ENCODE data around the gene USP31. TPM values are rescaled to one million over a fixed set of nuclear protein-coding genes. Genes with fewer than 3 reads are reported as not detected.

Gene USP31
- total and polyA plus RNA-seq, 7 experiments from 2014 or later, result 0.20 to 6.0 (median 3.6) TPM

GRCh38 chr16:23186171-23186570, 36.9 kb upstream of the USP31 start:
- H3K4me3 Mint-ChIP-seq, result no peak overlapping the region
- CTCF ChIA-PET, result no interaction called here
- Histone ChIP-seq H3K4me1 (ENCODE audit: control insufficient read depth in 2 of 2, insufficient read depth in 2 of 2, low read length in 2 of 2) (peaks cover 0 to 5% of the 10 kb centered on the region in 2 donors), H3K9me3 (ENCODE audit: control insufficient read depth in 2 of 3, low read length in 3 of 3) (no peaks in the 10 kb centered on the region), H3K27ac (ENCODE audit: low read depth, low read length) (no peak overlapping the region), H3K4me3 (ENCODE audit: low read length) (no peak overlapping the region), H3K36me3 (ENCODE audit: control insufficient read depth in 2 of 3, insufficient read depth in 3 of 3, low read length in 3 of 3) (no peaks in the 10 kb centered on the region), H3K27me3 (ENCODE audit: control insufficient read depth in 2 of 2, insufficient read depth in 2 of 2, low read length in 2 of 2) (peaks cover 0 to 10% of the 10 kb centered on the region in 2 donors)
- POLR2A ChIA-PET, result no interaction called here
- ATAC-seq (no peak), DNase-seq (no peak)
- intact Hi-C loops (cut with micrococcal nuclease), result no loop called here
- H3K27me3 Mint-ChIP-seq, result peaks cover 40 to 73% (median 53%) of the 10 kb centered on the region in 5 donors
- H3K9me3 Mint-ChIP-seq, result peaks cover 0 to 3% (median 0%) of the 10 kb centered on the region in 11 donors
- H3K27ac Mint-ChIP-seq, result no peak overlapping the region
- H3K4me1 Mint-ChIP-seq, result peaks cover 7 to 12% (median 10%) of the 10 kb centered on the region in 7 donors
- H3K36me3 Mint-ChIP-seq, result no peaks in the 10 kb centered on the region

GRCh38 chr16:23185656-23186055, 36.4 kb upstream of the USP31 start:
- H3K4me1 ChIP-seq (ENCODE audit: control insufficient read depth in 2 of 2, insufficient read depth in 2 of 2, low read length in 2 of 2), result peaks cover 0 to 5% of the 10 kb centered on the region in 2 donors
- no peaks in the 10 kb centered on the region for H3K36me3 ChIP-seq (ENCODE audit: control insufficient read depth in 2 of 3, insufficient read depth in 3 of 3, low read length in 3 of 3)
- H3K9me3 ChIP-seq (ENCODE audit: control insufficient read depth in 2 of 3, low read length in 3 of 3), result no peaks in the 10 kb centered on the region
- Mint-ChIP-seq H3K36me3 (no peaks in the 10 kb centered on the region), H3K27ac (no peak overlapping the region), H3K4me1 (peaks cover 8 to 15% (median 10%) of the 10 kb centered on the region in 7 donors), H3K9me3 (peaks cover 0 to 3% (median 0%) of the 10 kb centered on the region in 11 donors), H3K27me3 (peaks cover 42 to 77% (median 58%) of the 10 kb centered on the region in 5 donors), H3K4me3 (no peak overlapping the region)
- CTCF ChIA-PET, result no interaction called here
- H3K27ac ChIP-seq (ENCODE audit: low read depth, low read length), result no peak overlapping the region
- H3K27me3 ChIP-seq (ENCODE audit: control insufficient read depth in 2 of 2, insufficient read depth in 2 of 2, low read length in 2 of 2), result peaks cover 0 to 15% of the 10 kb centered on the region in 2 donors
- ATAC-seq (no peak), DNase-seq (no peak)
- POLR2A ChIA-PET, result no interaction called here
- intact Hi-C loops (cut with micrococcal nuclease), result no loop called here
- no peak overlapping the region for H3K4me3 ChIP-seq (ENCODE audit: low read length)

GRCh38 chr16:23183543-23183862, 34.3 kb upstream of the USP31 start:
- Mint-ChIP-seq H3K27ac (no peak overlapping the region), H3K4me3 (peak overlapping the region in 6 of 10 donors; percentile 7 to 75 (median 23)), H3K27me3 (peaks cover 47 to 77% (median 70%) of the 10 kb centered on the region in 5 donors), H3K4me1 (peaks cover 8 to 15% (median 10%) of the 10 kb centered on the region in 7 donors), H3K9me3 (peaks cover 0 to 5% (median 0%) of the 10 kb centered on the region in 11 donors), H3K36me3 (peaks cover 0 to 5% (median 0%) of the 10 kb centered on the region in 5 donors)
- Histone ChIP-seq H3K36me3 (ENCODE audit: control insufficient read depth in 2 of 3, insufficient read depth in 3 of 3, low read length in 3 of 3) (no peaks in the 10 kb centered on the region), H3K27me3 (ENCODE audit: control insufficient read depth in 2 of 2, insufficient read depth in 2 of 2, low read length in 2 of 2) (peaks cover 0 to 19% of the 10 kb centered on the region in 2 donors), H3K9me3 (ENCODE audit: control insufficient read depth in 2 of 3, low read length in 3 of 3) (no peaks in the 10 kb centered on the region), H3K27ac (ENCODE audit: low read depth, low read length) (no peak overlapping the region), H3K4me3 (ENCODE audit: low read length) (no peak overlapping the region), H3K4me1 (ENCODE audit: control insufficient read depth in 2 of 2, insufficient read depth in 2 of 2, low read length in 2 of 2) (peaks cover 0 to 5% of the 10 kb centered on the region in 2 donors)
- DNase-seq (no peak), ATAC-seq (no peak)
- POLR2A ChIA-PET, result no interaction called here
- CTCF ChIA-PET, result interaction anchor here (1.7 kb wide), 1 partner anchor 251 kb away, joined by 8 read pairs; no protein-coding TSS in a partner anchor
- intact Hi-C loops (cut with micrococcal nuclease), result no loop called here

- DNase-seq (peak in 2 of 9 donors; percentile 2 to 7), ATAC-seq (no peak)
- Mint-ChIP-seq H3K9me3 (peaks cover 0 to 5% (median 0%) of the 10 kb centered on the region in 11 donors), H3K36me3 (peaks cover 0 to 5% (median 0%) of the 10 kb centered on the region in 5 donors), H3K27me3 (peaks cover 47 to 79% (median 73%) of the 10 kb centered on the region in 5 donors), H3K4me3 (peak within 1 kb of the TSS; percentile 46 to 84 (median 68)), H3K4me1 (peaks cover 8 to 15% (median 10%) of the 10 kb centered on the region in 7 donors), H3K27ac (peak within 1 kb of the TSS in 1 of 9 donors; percentile 51)
- peaks cover 0 to 5% of the 10 kb centered on the region in 2 donors for H3K4me1 ChIP-seq (ENCODE audit: control insufficient read depth in 2 of 2, insufficient read depth in 2 of 2, low read length in 2 of 2)
- POLR2A ChIA-PET, result no interaction called here
- no peak within 1 kb of the TSS for H3K27ac ChIP-seq (ENCODE audit: low read depth, low read length)
- intact Hi-C loops (cut with micrococcal nuclease), result loop anchor here (1.0 kb wide), 2 partner anchors 34 to 252 kb away; partner anchors contain the start of gene USP31 (in 1 of the 2)
- H3K27me3 ChIP-seq (ENCODE audit: control insufficient read depth in 2 of 2, insufficient read depth in 2 of 2, low read length in 2 of 2), result peaks cover 0 to 19% of the 10 kb centered on the region in 2 donors
- no peaks in the 10 kb centered on the region for H3K9me3 ChIP-seq (ENCODE audit: control insufficient read depth in 2 of 3, low read length in 3 of 3)
- no peak within 1 kb of the TSS for H3K4me3 ChIP-seq (ENCODE audit: low read length)
- CTCF ChIA-PET, result interaction anchor here (0.7 to 1.7 kb wide), 2 partner anchors 232 to 251 kb away, joined by 4 to 8 read pairs; no protein-coding TSS in a partner anchor
- no peaks in the 10 kb centered on the region for H3K36me3 ChIP-seq (ENCODE audit: control insufficient read depth in 2 of 3, insufficient read depth in 3 of 3, low read length in 3 of 3)
Measured at GRCh38 chr16:23182679-23183542, 33.7 kb upstream of the USP31 start, which contains the start of gene SCNN1G. TSS of gene SCNN1G (plus strand) at chr16:23182745. CDS start at chr16:23186272, 3,527 bp downstream.

GRCh38 chr16:23182206-23182678, 33.0 kb upstream of the USP31 start:
- no peaks in the 10 kb centered on the region for H3K36me3 ChIP-seq (ENCODE audit: control insufficient read depth in 2 of 3, insufficient read depth in 3 of 3, low read length in 3 of 3)
- ATAC-seq (peak; percentile 98), DNase-seq (peak; percentile 45 to 78 (median 63))
- peaks cover 8 to 15% (median 10%) of the 10 kb centered on the region in 7 donors for H3K4me1 Mint-ChIP-seq
- peaks cover 45 to 78% (median 68%) of the 10 kb centered on the region in 5 donors for H3K27me3 Mint-ChIP-seq
- H3K27ac ChIP-seq (ENCODE audit: low read depth, low read length), result no peak overlapping the region
- H3K4me3 Mint-ChIP-seq, result peak overlapping the region; percentile 46 to 84 (median 68)
- H3K4me1 ChIP-seq (ENCODE audit: control insufficient read depth in 2 of 2, insufficient read depth in 2 of 2, low read length in 2 of 2), result peaks cover 0 to 5% of the 10 kb centered on the region in 2 donors
- intact Hi-C loops (cut with micrococcal nuclease), result loop anchor here (1.0 kb wide), 2 partner anchors 33 to 253 kb away; partner anchors contain the start of gene USP31 (in 1 of the 2)
- H3K36me3 Mint-ChIP-seq, result peaks cover 0 to 5% (median 0%) of the 10 kb centered on the region in 5 donors
- ChIA-PET CTCF (interaction anchor here (0.7 to 1.8 kb wide), 2 partner anchors 232 to 253 kb away, joined by 4 to 8 read pairs; no protein-coding TSS in a partner anchor), POLR2A (no interaction called here)
- H3K4me3 ChIP-seq (ENCODE audit: low read length), result no peak overlapping the region
- H3K9me3 Mint-ChIP-seq, result peaks cover 0 to 5% (median 0%) of the 10 kb centered on the region in 11 donors
- no peaks in the 10 kb centered on the region for H3K9me3 ChIP-seq (ENCODE audit: control insufficient read depth in 2 of 3, low read length in 3 of 3)
- H3K27ac Mint-ChIP-seq, result peak overlapping the region in 1 of 9 donors; percentile 51
- peaks cover 0 to 19% of the 10 kb centered on the region in 2 donors for H3K27me3 ChIP-seq (ENCODE audit: control insufficient read depth in 2 of 2, insufficient read depth in 2 of 2, low read length in 2 of 2)

GRCh38 chr16:23181506-23181905, 32.3 kb upstream of the USP31 start:
- no peak overlapping the region for H3K4me3 ChIP-seq (ENCODE audit: low read length)
- intact Hi-C loops (cut with micrococcal nuclease), result no loop called here
- peaks cover 0 to 5% (median 0%) of the 10 kb centered on the region in 5 donors for H3K36me3 Mint-ChIP-seq
- H3K4me3 Mint-ChIP-seq, result peak overlapping the region in 8 of 10 donors; percentile 34 to 84 (median 68)
- H3K4me1 ChIP-seq (ENCODE audit: control insufficient read depth in 2 of 2, insufficient read depth in 2 of 2, low read length in 2 of 2), result peaks cover 0 to 5% of the 10 kb centered on the region in 2 donors
- peaks cover 43 to 80% (median 65%) of the 10 kb centered on the region in 5 donors for H3K27me3 Mint-ChIP-seq
- peaks cover 8 to 15% (median 10%) of the 10 kb centered on the region in 7 donors for H3K4me1 Mint-ChIP-seq
- CTCF ChIA-PET, result interaction anchor here (0.5 to 1.8 kb wide), 2 partner anchors 98 to 253 kb away, joined by 3 to 8 read pairs; no protein-coding TSS in a partner anchor
- H3K9me3 Mint-ChIP-seq, result peaks cover 0 to 5% (median 0%) of the 10 kb centered on the region in 11 donors
- ATAC-seq, result no peak
- H3K27me3 ChIP-seq (ENCODE audit: control insufficient read depth in 2 of 2, insufficient read depth in 2 of 2, low read length in 2 of 2), result peaks cover 0 to 19% of the 10 kb centered on the region in 2 donors
- POLR2A ChIA-PET, result no interaction called here
- no peak overlapping the region for H3K27ac ChIP-seq (ENCODE audit: low read depth, low read length)
- no peaks in the 10 kb centered on the region for H3K9me3 ChIP-seq (ENCODE audit: control insufficient read depth in 2 of 3, low read length in 3 of 3)
- no peaks in the 10 kb centered on the region for H3K36me3 ChIP-seq (ENCODE audit: control insufficient read depth in 2 of 3, insufficient read depth in 3 of 3, low read length in 3 of 3)
- no peak for DNase-seq
- peak overlapping the region in 1 of 9 donors; percentile 67 for H3K27ac Mint-ChIP-seq

Measured in naive thymus-derived CD4-positive, alpha-beta T cell (primary cell).